Stimulated activated CD8-positive, alpha-beta memory T cell treated with anti-CD3 and anti-CD28 coated beads, Interleukin-4, amount 100 ng/mL, for 4 hours (primary cell): Measurements from ENCODE around the gene INPP5B.

Experiments used
- DNase-seq, 2 donors: peaks; one replicate each; pipeline ENCODE4 v3.0.0-alpha.2; 2020; ENCODE audit warnings: low read depth in 2 of 2, low spot score in 1 of 2

The INPP5B gene

DNA sequence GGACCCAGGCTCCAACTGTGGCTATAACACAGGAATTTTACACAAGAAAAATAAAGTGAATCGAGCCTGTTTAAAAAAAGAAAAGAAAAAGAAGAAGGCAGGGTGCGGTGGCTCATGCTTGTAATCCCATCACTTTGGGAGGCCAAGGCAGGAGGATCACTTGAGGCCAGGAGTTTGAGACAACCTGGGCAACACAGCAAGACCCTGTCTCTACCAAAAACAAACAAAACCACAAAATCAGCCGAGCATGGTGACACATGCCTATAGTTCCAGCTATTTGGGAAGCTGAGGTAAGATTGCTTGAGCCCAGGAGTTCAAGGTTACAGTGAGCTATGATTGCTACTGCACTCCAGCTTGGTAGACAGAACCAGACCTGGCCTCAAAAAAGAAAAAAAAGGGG is 105.2 kb downstream of the INPP5B start:
- no peak for DNase-seq

DNA sequence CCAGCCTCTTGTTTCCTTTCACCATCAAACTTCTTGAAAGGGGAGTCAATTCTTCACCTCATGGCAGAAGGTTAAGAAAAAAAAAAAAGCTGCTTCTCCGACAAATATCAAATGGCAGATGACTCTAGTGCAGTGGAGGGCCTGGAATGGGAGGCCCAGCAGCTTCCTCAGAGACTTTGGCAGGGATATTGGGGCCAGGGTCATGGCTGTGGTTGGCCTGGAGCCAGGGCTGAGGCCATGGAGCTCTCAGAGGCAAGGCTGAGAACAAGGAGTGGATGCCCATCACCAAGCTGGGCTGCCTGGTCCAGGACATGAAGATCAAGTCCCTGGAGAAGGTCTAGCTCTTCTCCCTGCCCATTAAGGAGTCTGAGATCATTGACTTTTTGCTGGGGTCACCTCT is 106.1 kb downstream of the INPP5B start:
- DNase-seq: no peak

- DNase-seq: no peak
These were observed 107.2 kb downstream of the INPP5B start for GRCh38 chr1:37839676-37840075.

DNA sequence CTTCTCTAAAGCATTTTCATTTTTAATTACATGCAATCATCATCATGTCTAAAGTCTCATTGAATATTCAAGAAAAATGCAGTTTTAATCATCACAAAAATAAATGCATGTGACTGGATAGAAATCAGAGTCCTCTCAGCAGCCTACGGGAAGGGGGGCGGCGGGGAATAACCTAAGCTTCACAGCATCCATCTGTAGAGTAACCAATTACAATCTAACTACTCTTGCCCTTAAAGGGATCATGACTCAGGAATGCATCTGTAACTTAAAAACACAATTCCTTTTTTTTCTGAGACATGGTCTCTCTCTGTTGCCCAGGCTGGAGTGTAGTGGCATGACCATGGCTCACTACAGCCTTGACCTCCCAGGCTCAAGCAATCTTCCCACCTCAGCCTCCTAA is 110.1 kb downstream of the INPP5B start:
- no peak for DNase-seq

GRCh38 chr1:37831809-37832208 is 115.0 kb downstream of the INPP5B start:
- no peak for DNase-seq

GRCh38 chr1:37831109-37831508 is 115.7 kb downstream of the INPP5B start:
- no peak for DNase-seq

- DNase-seq: no peak
These were observed 118.3 kb downstream of the INPP5B start for GRCh38 chr1:37828410-37829074.

DNA sequence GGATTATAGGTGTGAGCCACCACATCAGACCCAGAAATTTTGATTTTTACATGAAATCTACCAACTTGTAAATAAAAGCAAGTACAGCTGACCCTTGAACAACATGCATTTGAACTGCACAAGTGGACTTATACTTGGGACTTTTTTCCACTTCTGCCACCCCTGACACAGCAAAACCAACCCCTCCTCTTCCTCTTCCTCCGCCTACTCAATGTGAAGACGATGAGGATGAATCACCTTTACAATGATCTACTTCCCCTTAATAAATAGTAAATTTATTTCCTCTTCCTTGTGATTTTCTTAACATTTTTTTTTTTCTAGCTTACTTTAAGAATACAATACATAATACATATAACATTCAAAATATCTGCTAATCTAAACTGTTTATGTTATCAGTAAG is 121.3 kb downstream of the INPP5B start:
- no peak for DNase-seq

DNA sequence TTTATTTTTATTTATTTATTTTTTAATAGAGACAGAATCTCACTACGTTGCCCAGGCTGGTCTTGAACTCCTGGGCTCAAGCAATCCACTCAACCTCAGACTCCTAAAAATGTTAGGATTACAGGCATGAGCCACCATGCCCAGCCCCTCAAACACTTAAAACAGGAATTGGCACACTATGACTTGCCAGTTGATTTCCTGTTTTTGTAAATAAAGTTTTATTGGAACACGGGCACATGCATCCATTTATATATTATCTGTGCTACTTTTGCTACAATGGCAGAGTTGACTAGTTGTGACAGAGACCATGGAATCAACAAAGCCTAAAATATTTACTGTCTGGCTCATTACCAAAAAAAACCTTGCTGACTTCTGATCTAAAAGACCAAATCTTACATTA is 122.9 kb downstream of the INPP5B start:
- DNase-seq: no peak

GRCh38 chr1:37822906-37823815 is 123.7 kb downstream of the INPP5B start:
- no peak for DNase-seq

- no peak for DNase-seq
These were observed 125.4 kb downstream of the INPP5B start for GRCh38 chr1:37821481-37821880.

DNA sequence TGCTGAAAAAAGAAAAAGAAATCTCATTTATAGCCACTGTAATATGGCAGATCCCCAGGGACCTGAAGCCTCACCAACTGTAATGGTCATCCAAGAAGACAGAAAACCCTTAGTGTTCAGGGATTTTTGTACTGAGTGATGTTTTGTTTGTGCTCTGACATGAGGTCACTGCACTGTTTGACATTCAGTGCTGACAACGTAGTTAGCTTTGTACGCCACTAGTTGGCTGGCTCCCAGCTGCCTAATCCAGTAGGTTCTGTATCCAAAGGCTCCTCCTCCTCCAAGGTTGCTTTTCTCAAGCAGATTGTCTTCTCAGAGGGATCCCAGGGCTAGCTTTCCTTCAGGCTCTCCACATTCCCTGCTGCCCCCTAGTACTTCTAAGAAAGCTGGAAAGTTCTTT is 129.4 kb downstream of the INPP5B start:
- no peak for DNase-seq

- no peak for DNase-seq
These were observed 132.6 kb downstream of the INPP5B start for GRCh38 chr1:37814252-37814651.

GRCh38 chr1:37813529-37814145 is 133.2 kb downstream of the INPP5B start:
- no peak for DNase-seq

DNA sequence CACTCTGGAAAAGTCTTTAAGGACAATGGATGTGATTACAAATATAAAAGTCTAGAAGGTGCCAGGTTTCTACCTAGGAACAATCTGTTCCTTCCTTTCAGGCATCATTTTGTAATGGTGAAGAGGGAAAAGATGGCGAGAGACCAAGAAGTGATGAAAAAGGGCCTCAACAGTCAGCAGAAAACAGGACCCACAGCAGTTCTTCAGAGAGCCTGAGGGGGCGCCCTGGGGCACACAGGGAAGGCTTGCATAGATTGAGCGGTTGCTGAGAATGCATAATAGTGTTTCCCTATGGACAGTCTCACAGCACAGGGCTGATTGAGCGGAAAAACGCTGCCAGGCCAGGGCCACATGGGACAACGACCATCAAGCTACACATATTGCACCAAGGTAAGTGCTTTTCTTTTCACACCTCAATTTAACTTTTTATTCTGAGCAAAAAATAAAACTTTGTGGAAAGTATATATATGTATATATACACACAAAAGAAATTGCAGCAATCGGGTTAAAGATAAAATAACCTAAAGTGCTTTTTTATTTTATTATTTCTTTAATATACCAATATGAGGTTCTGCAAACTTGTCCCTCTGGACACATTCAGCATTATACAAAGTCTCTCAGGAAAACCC is 135.7 kb downstream of the INPP5B start:
- DNase-seq: peak; percentile 17 to 35
